OCI-LY1 (cell line): ENCODE measurements around the gene TAS1R1.

Experiments
- H2AFZ ChIP-seq: fragments of 200-600 bp; sonication (generic), shearing (Covaris generic); 2 replicates; pipeline ENCODE4 v1.6.0; 2014; ENCODE audit warnings: antibody characterized with exemption, mild to moderate bottlenecking, low read length
- H3F3A ChIP-seq: fragments of 200-600 bp; sonication (generic), shearing (Covaris generic); 2 replicates; pipeline ENCODE4 v1.6.0; 2014; ENCODE audit warnings: mild to moderate bottlenecking, antibody characterized with exemption, low read length, moderate library complexity; ENCODE audit not compliant: insufficient read depth
- H3K27ac ChIP-seq: fragments of 200-600 bp; sonication (generic); 2 replicates; pipeline ENCODE4 v1.5.1; 2014; ENCODE audit warnings: low read length, mixed run types, mild to moderate bottlenecking, low read depth; ENCODE audit not compliant: poor library complexity, severe bottlenecking
- H3K27me3 ChIP-seq: fragments of 200-600 bp; sonication (generic); 2 replicates; pipeline ENCODE4 v1.6.0; 2014; ENCODE audit warnings: antibody characterized with exemption, mild to moderate bottlenecking, low read length, moderate library complexity; ENCODE audit not compliant: insufficient read depth
- H3K36me3 ChIP-seq: fragments of 200-600 bp; sonication (generic); 2 replicates; pipeline ENCODE4 v1.6.1; 2014; ENCODE audit warnings: mild to moderate bottlenecking, antibody characterized with exemption, low read length, moderate library complexity, mixed read lengths; ENCODE audit not compliant: insufficient read depth
- H3K4me1 ChIP-seq: fragments of 200-600 bp; sonication (generic); 2 replicates; pipeline ENCODE4 v1.5.1; 2014; ENCODE audit warnings: mild to moderate bottlenecking, low read length, moderate library complexity; ENCODE audit not compliant: insufficient read depth, severe bottlenecking
- H3K4me2 ChIP-seq: fragments of 200-600 bp; sonication (generic), shearing (Covaris generic); 2 replicates; pipeline ENCODE4 v1.6.1; 2014; ENCODE audit warnings: low read length
- H3K4me3 ChIP-seq: fragments of 200-600 bp; sonication (generic); 2 replicates; pipeline ENCODE4 v1.5.1; 2014; ENCODE audit warnings: low read length, low read depth, mild to moderate bottlenecking, mixed read lengths; ENCODE audit not compliant: poor library complexity, severe bottlenecking
- H3K79me2 ChIP-seq: fragments of 200-600 bp; shearing (Covaris generic); 2 replicates; pipeline ENCODE4 v1.6.1; 2016; ENCODE audit warnings: mixed run types, low read length, mixed read lengths; ENCODE audit not compliant: insufficient read depth
- H3K9ac ChIP-seq: fragments of 200-600 bp; sonication (generic), shearing (Covaris generic); 2 replicates; pipeline ENCODE4 v1.6.1; 2014; ENCODE audit warnings: mild to moderate bottlenecking, low read length, mixed read lengths
- H3K9me2 ChIP-seq: fragments of 200-600 bp; sonication (generic), shearing (Covaris generic); 2 replicates; pipeline ENCODE4 v1.6.1; 2014; ENCODE audit warnings: low read depth, mild to moderate bottlenecking, low read length, mixed read lengths
- H3K9me3 ChIP-seq: fragments of 200-600 bp; shearing (Covaris generic); 2 replicates; pipeline ENCODE4 v1.6.1; 2014; ENCODE audit warnings: low read length, mixed read lengths
- H4K20me1 ChIP-seq: fragments of 200-600 bp; sonication (generic), shearing (Covaris generic); 2 replicates; pipeline ENCODE4 v1.6.0; 2016; ENCODE audit warnings: mild to moderate bottlenecking, low read length; ENCODE audit not compliant: insufficient read depth
- CTCF ChIP-seq: fragments of 200-600 bp; sonication (generic), shearing (Covaris generic); IDR thresholded peaks from 2 replicates; pipeline ENCODE4 v1.5.1; 2017; ENCODE audit warnings: mild to moderate bottlenecking, antibody characterized with exemption, low read length, moderate library complexity, mixed read lengths
- EZH2 ChIP-seq: fragments of 200-600 bp; sonication (generic), shearing (Covaris generic); IDR thresholded peaks from 2 replicates; pipeline ENCODE4 v1.8.0; 2017; ENCODE audit warnings: borderline replicate concordance, mixed run types, mild to moderate bottlenecking, antibody characterized with exemption, low read length, moderate library complexity, mixed read lengths

Gene TAS1R1

GRCh38 chr1:6612641-6613360 lies 57.7 kb downstream of the TAS1R1 start:
- Histone ChIP-seq H3K9me2 (no peaks in the 10 kb centered on the region), H4K20me1 (no peaks in the 10 kb centered on the region), H3K27me3 (no peaks in the 10 kb centered on the region), H3K4me2 (peak overlapping the region; percentile 99), H3K79me2 (peaks cover 20% of the 10 kb centered on the region), H3K9me3 (no peaks in the 10 kb centered on the region), H3K27ac (peak overlapping the region; percentile 40), H2AFZ (no peak overlapping the region), H3K4me3 (peak overlapping the region; percentile 99), H3K36me3 (peaks cover 14% of the 10 kb centered on the region; the same call in 1 of the 2 replicates), H3K9ac (peak overlapping the region; percentile 76), H3F3A (peaks cover 5% of the 10 kb centered on the region; the same call in 1 of the 2 replicates), H3K4me1 (peaks cover 33% of the 10 kb centered on the region)
- TF ChIP-seq CTCF (peak; percentile 7; the same call in 1 of the 2 replicates), EZH2 (no peak)

- Histone ChIP-seq H2AFZ (no peak within 1 kb of the TSS), H3K9me3 (no peaks in the 10 kb centered on the region), H4K20me1 (no peaks in the 10 kb centered on the region), H3K27me3 (no peaks in the 10 kb centered on the region), H3F3A (peaks cover 5% of the 10 kb centered on the region; the same call in 1 of the 2 replicates), H3K27ac (peak within 1 kb of the TSS; percentile 40), H3K9ac (peak within 1 kb of the TSS; percentile 99), H3K4me3 (peak within 1 kb of the TSS; percentile 99), H3K4me2 (peak within 1 kb of the TSS; percentile 99), H3K36me3 (peaks cover 21% of the 10 kb centered on the region; the same call in 1 of the 2 replicates), H3K4me1 (peaks cover 33% of the 10 kb centered on the region), H3K9me2 (no peaks in the 10 kb centered on the region), H3K79me2 (peaks cover 20% of the 10 kb centered on the region)
- TF ChIP-seq CTCF = no peak
- TF ChIP-seq EZH2 = no peak
Measured at GRCh38 chr1:6613361-6614018, 58.4 kb downstream of the TAS1R1 start, which contains the start of gene PHF13. Gene PHF13, plus strand, starts transcription at chr1:6613731. Its CDS starts 336 bp downstream, at chr1:6614067.

GRCh38 chr1:6614019-6614928 lies 59.2 kb downstream of the TAS1R1 start:
- Histone ChIP-seq H3K27ac (peak overlapping the region; percentile 36), H3K4me1 (peaks cover 31% of the 10 kb centered on the region), H3K27me3 (no peaks in the 10 kb centered on the region), H3K79me2 (peaks cover 20% of the 10 kb centered on the region), H3F3A (peaks cover 5% of the 10 kb centered on the region; the same call in 1 of the 2 replicates), H3K36me3 (peaks cover 27% of the 10 kb centered on the region; the same call in 1 of the 2 replicates), H3K9me2 (no peaks in the 10 kb centered on the region), H3K4me2 (peak overlapping the region; percentile 84), H4K20me1 (no peaks in the 10 kb centered on the region), H3K4me3 (peak overlapping the region; percentile 99), H3K9ac (peak overlapping the region; percentile 99), H2AFZ (no peak overlapping the region), H3K9me3 (no peaks in the 10 kb centered on the region)
- TF ChIP-seq EZH2 (no peak), CTCF (no peak)
